Ureter (tissue), 1 donor: ENCODE results near the gene CYP26B1. TPM values are rescaled to one million over a fixed set of nuclear protein-coding genes. Genes with fewer than 3 reads are reported as not detected.

Experiments
- DNase-seq: peaks from one replicate; pipeline ENCODE4 v3.0.0-alpha.2; 2020; ENCODE audit warnings: low spot score
- total RNA-seq: library from RNA; stranded (reverse); gene quantifications from one replicate; pipeline ENCODE4 v1.2.4, GENCODE V29; 2023
- donor health status: DM: yes; HTN: yes; CAD: no.

CYP26B1 gene
- total RNA-seq, 1 donor from 2014 or later = 1.1 TPM

GRCh38 chr2:72141032-72141645 is 6.5 kb downstream of the CYP26B1 start:
- DNase-seq = peak; percentile 36

GRCh38 chr2:72140621-72140960 is 7.1 kb downstream of the CYP26B1 start:
- peak; percentile 39 for DNase-seq

GRCh38 chr2:72139874-72140620 is 7.6 kb downstream of the CYP26B1 start:
- peak; percentile 34 for DNase-seq

- DNase-seq = peak; percentile 30
Measured at GRCh38 chr2:72139471-72139873, 8.2 kb downstream of the CYP26B1 start.

- DNase-seq = peak; percentile 36
Measured at GRCh38 chr2:72138921-72139381, 8.7 kb downstream of the CYP26B1 start.

GRCh38 chr2:72138011-72138881 is 9.4 kb downstream of the CYP26B1 start:
- DNase-seq = no peak

- DNase-seq = no peak
Measured at GRCh38 chr2:72137498-72138010, 10.1 kb downstream of the CYP26B1 start.

GRCh38 chr2:72136933-72137497 is 10.6 kb downstream of the CYP26B1 start:
- DNase-seq = no peak

GRCh38 chr2:72136331-72136730 is 11.3 kb downstream of the CYP26B1 start:
- no peak for DNase-seq

GRCh38 chr2:72135921-72136320 is 11.7 kb downstream of the CYP26B1 start:
- DNase-seq = no peak

- DNase-seq = no peak
Measured at GRCh38 chr2:72134997-72135800, 12.5 kb downstream of the CYP26B1 start.

GRCh38 chr2:72134408-72134996 is 13.2 kb downstream of the CYP26B1 start:
- DNase-seq = no peak

- DNase-seq = no peak
Measured at GRCh38 chr2:72133721-72134407, 13.8 kb downstream of the CYP26B1 start.

GRCh38 chr2:72132981-72133720 is 14.5 kb downstream of the CYP26B1 start:
- no peak for DNase-seq

- peak; percentile 39 for DNase-seq
Measured at GRCh38 chr2:72131916-72132841, 15.5 kb downstream of the CYP26B1 start.

GRCh38 chr2:72131371-72131891 is 16.2 kb downstream of the CYP26B1 start:
- peak; percentile 34 for DNase-seq

GRCh38 chr2:72130659-72131360 is 16.9 kb downstream of the CYP26B1 start:
- peak; percentile 34 for DNase-seq
